Panc1 (cell line): Measurements from ENCODE around the gene SMIM12. TPM values are rescaled to one million over a fixed set of nuclear protein-coding genes. Genes with fewer than 3 reads are reported as not detected.
"Not testable (repeated sequence)": the region's sequence is repeated elsewhere in the genome, so short reads cannot be mapped to it uniquely, and the experiment has no call there.

Source experiments
- ATAC-seq: fragments of 200-7000 bp; cut with Tn5 transposase; 2 replicates; pipeline ENCODE4 v1.9.1; 2020; ENCODE audit warnings: mild to moderate bottlenecking, moderate library complexity
- BruUV-seq: library from RNA; stranded (reverse); fragments of 400-500 nt; replicated peaks from 2 replicates; lab custom pipeline; 2021; lab: Mats Ljungman, UMichigan
- CTCF ChIA-PET: fragments of 300-600 bp; sonication (Branson Sonifier 250); formaldehyde crosslinking; loops from one replicate; lab custom pipeline; 2022; ENCODE audit warnings: antibody characterized with exemption; lab: Charles Lee
- POLR2A ChIA-PET: fragments of 300-600 bp; sonication (Branson Sonifier 250); formaldehyde crosslinking; loops from one replicate; lab custom pipeline; 2022; ENCODE audit warnings: antibody characterized with exemption; lab: Charles Lee
- DNase-seq: peaks from one replicate; pipeline ENCODE4 v3.0.0-alpha.2; 2010; ENCODE audit warnings: low read depth, low spot score
- H3K27ac ChIP-seq: 2 replicates; pipeline ENCODE4 v1.5.1; 2011; ENCODE audit warnings: mild to moderate bottlenecking, low read length, inconsistent platforms
- H3K27me3 ChIP-seq: fragments of 200-500 bp; sonication (Bioruptor generic); 2 replicates; pipeline ENCODE4 v1.6.0; 2014; ENCODE audit warnings: low read length, inconsistent platforms; ENCODE audit not compliant: control insufficient read depth, insufficient read depth
- H3K36me3 ChIP-seq: fragments of 200-500 bp; sonication (Bioruptor generic); 2 replicates; pipeline ENCODE4 v1.5.1; 2014; ENCODE audit warnings: inconsistent platforms, mild to moderate bottlenecking, low read length, moderate library complexity; ENCODE audit not compliant: control insufficient read depth, insufficient read depth
- H3K4me1 ChIP-seq: 2 replicates; pipeline ENCODE4 v1.5.1; 2011; ENCODE audit warnings: inconsistent platforms, mild to moderate bottlenecking, low read length, moderate library complexity; ENCODE audit not compliant: control insufficient read depth, insufficient read depth
- H3K4me3 ChIP-seq, 2 experiments: 2 replicates each; pipeline ENCODE4 v1.5.1; 2011 to 2012; ENCODE audit warnings: low read depth in 2 of 2, low read length in 2 of 2, mild to moderate bottlenecking in 2 of 2, inconsistent platforms in 1 of 2, moderate library complexity in 1 of 2
- H3K9me3 ChIP-seq: fragments of 200-500 bp; sonication (Bioruptor generic); 2 replicates; pipeline ENCODE4 v1.5.1; 2014; ENCODE audit warnings: low read depth, mild to moderate bottlenecking, inconsistent platforms, low read length, moderate library complexity; ENCODE audit not compliant: control insufficient read depth, insufficient read depth
- CTCF ChIP-seq: fragments of 450-650 bp; IDR thresholded peaks from 2 replicates; pipeline ENCODE4 v1.5.1; 2017; ENCODE audit warnings: mild to moderate bottlenecking
- POLR2AphosphoS5 ChIP-seq: IDR thresholded peaks from 2 replicates; pipeline ENCODE4 v1.6.1; 2012; ENCODE audit warnings: mild to moderate bottlenecking, low read depth, low read length, moderate library complexity
- REST ChIP-seq, 2 experiments: IDR thresholded peaks; 2 replicates each; pipeline ENCODE4 v1.6.1; 2011 to 2012; ENCODE audit warnings: low read depth in 2 of 2, control low read depth in 1 of 2, low read length in 1 of 2, mild to moderate bottlenecking in 1 of 2, moderate library complexity in 1 of 2; ENCODE audit not compliant: insufficient read depth in 1 of 2
- SIN3A ChIP-seq: IDR thresholded peaks from 2 replicates; pipeline ENCODE4 v1.6.1; 2012; ENCODE audit warnings: low read depth, mild to moderate bottlenecking, low read length, moderate library complexity, borderline replicate concordance; ENCODE audit not compliant: insufficient read depth
- TCF7L2 ChIP-seq: IDR thresholded peaks from 2 replicates; pipeline ENCODE4 v1.6.1; 2011; ENCODE audit warnings: mild to moderate bottlenecking, low read depth, low read length, inconsistent platforms
- in situ Hi-C: cut with HindIII; loops from 2 replicates; pipeline ENCODE4 v1.10.0; 2016; ENCODE audit warnings: low sequenced_read_pairs, low pct_unique_long_range_greater_than_20kb
- intact Hi-C: fragments of 100-400 bp; cut with micrococcal nuclease; formaldehyde crosslinking; loops from one replicate; pipeline ENCODE4 v1.10.0; 2022; ENCODE audit not compliant: unreplicated experiment
- total RNA-seq: library from RNA; stranded (reverse); gene quantifications from one replicate; pipeline ENCODE4 v1.2.1, GENCODE V29; 2021; ENCODE audit not compliant: unreplicated experiment

The SMIM12 gene
- total RNA-seq, 1 experiment from 2014 or later, result 47.5 TPM

GRCh38 chr1:34816332-34816731 lies 43.2 kb downstream of the SMIM12 start:
- CTCF ChIA-PET, result no interaction called here
- Histone ChIP-seq H3K27ac (no peak overlapping the region), H3K4me3 (no peak overlapping the region), H3K27me3 (no peaks in the 10 kb centered on the region; the same call in 1 of the 2 replicates), H3K9me3 (no peaks in the 10 kb centered on the region), H3K4me1 (no peaks in the 10 kb centered on the region), H3K36me3 (no peaks in the 10 kb centered on the region)
- intact Hi-C loops, result no loop called here
- TF ChIP-seq POLR2AphosphoS5 (no peak), CTCF (no peak), TCF7L2 (no peak), REST (IDR thresholded peaks at IDR 0.05; ENCODE audit: insufficient read depth in 1 of 2, low read depth in 2 of 2, low read length in 1 of 2) (no peak), SIN3A (no peak)
- POLR2A ChIA-PET, result no interaction called here
- DNase-seq (no peak), ATAC-seq (no peak)
- in situ Hi-C loops, result no loop called here
- BruUV-seq, result no TSS peak

DNA sequence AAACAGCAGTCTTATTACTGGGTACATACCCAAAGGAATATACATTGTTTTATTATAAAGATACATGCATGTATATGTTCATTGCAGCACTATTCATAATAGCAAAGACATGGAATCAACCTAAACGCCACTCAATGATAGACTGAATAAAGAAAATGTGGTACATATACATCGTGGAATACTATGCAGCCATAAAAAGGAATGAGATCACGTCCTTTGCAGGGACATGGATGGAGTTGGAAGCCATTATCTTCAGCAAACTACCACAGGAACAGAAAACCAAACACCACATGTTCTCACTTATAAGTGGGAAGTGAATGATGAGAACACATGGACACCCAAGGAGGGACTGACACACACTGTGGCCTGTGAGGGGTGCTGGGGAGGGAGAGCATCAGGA lies 48.8 kb downstream of the SMIM12 start:
- BruUV-seq, in situ Hi-C loops, POLR2A ChIA-PET: not testable (repeated sequence)

GRCh38 chr1:34808051-34808810 lies 51.3 kb downstream of the SMIM12 start:
- ChIA-PET CTCF (no interaction called here), POLR2A (no interaction called here)
- Histone ChIP-seq H3K27ac (no peak overlapping the region), H3K4me3 (no peak overlapping the region), H3K27me3 (no peaks in the 10 kb centered on the region), H3K4me1 (no peaks in the 10 kb centered on the region), H3K9me3 (no peaks in the 10 kb centered on the region), H3K36me3 (no peaks in the 10 kb centered on the region)
- no peak for ATAC-seq
- intact Hi-C loops (loop anchor here (10.0 kb wide), 1 partner anchor 1967 kb away; no protein-coding TSS in a partner anchor), in situ Hi-C loops (no loop called here)
- BruUV-seq, result no TSS peak
- DNase-seq, result no peak
- TF ChIP-seq CTCF (no peak), TCF7L2 (no peak), REST (IDR thresholded peaks at IDR 0.05; ENCODE audit: insufficient read depth in 1 of 2, low read depth in 2 of 2, low read length in 1 of 2) (no peak), SIN3A (no peak), POLR2AphosphoS5 (no peak)

More for the DNA sequence above, 48.8 kb downstream of the SMIM12 start:
- H3K27ac ChIP-seq, H3K36me3 ChIP-seq, H3K4me1 ChIP-seq, intact Hi-C loops, CTCF ChIA-PET, DNase-seq, H3K4me3 ChIP-seq, ATAC-seq, H3K9me3 ChIP-seq, H3K27me3 ChIP-seq: not testable (repeated sequence)
